Heart left ventricle (tissue), 13 donors: ENCODE results near the gene CABLES2.

ENCODE experiments used
- POLR2A ChIP-seq, 2 donors: fragments of 450-650 bp; IDR thresholded peaks; one replicate each; pipeline ENCODE4 v1.6.1; 2017; ENCODE audit warnings: antibody characterized with exemption in 2 of 2, mild to moderate bottlenecking in 2 of 2, moderate library complexity in 2 of 2
- TF ChIP-seq, protein P1 (sequence below), 12 donors: fragments of 200-600 bp; sonication (generic) in 4 of 12; IDR thresholded peaks; one replicate each; pipeline versions ENCODE4 v1.5.0 to v1.8.0; 2018 to 2022; ENCODE audit warnings: antibody characterized with exemption in 12 of 12, mild to moderate bottlenecking in 5 of 12
- donor health status: ischemic (EF 13 %, LVEDD 7.1; RV severe dilation, severe dysfunction).
- donor health status: DM: no; HTN: yes; CAD: no.
- donor health status: DM: no; HTN: no; CAD: no.
- donor health status: ischemic (EF 25% LVEDD 6.9; RV normal size, moderate dysfunction).
- donor health status: ischemic (EF 25% LVEDD 5.7; RV mildly dilated, moderate dysfunction).
- donor health status: ischemic (EF 35%, LVEDD 5.7; RV mildly dilated, moderate dysfunction).
- donor health status: nonischemic (EF 11% LVEDD 7.7; RV severe dilation, severe dysfunction).
- donor health status: DM: yes; HTN: yes; CAD: no.
- donor health status: PGD.
- donor health status: ischemic (EF 29% LVEDD 5.4; RV normal size, mild dysfunction).
- donor health status: nonischemic (EF 23%, LVEDD 6.1; RV moderate dilation, normal function).

DNA sequence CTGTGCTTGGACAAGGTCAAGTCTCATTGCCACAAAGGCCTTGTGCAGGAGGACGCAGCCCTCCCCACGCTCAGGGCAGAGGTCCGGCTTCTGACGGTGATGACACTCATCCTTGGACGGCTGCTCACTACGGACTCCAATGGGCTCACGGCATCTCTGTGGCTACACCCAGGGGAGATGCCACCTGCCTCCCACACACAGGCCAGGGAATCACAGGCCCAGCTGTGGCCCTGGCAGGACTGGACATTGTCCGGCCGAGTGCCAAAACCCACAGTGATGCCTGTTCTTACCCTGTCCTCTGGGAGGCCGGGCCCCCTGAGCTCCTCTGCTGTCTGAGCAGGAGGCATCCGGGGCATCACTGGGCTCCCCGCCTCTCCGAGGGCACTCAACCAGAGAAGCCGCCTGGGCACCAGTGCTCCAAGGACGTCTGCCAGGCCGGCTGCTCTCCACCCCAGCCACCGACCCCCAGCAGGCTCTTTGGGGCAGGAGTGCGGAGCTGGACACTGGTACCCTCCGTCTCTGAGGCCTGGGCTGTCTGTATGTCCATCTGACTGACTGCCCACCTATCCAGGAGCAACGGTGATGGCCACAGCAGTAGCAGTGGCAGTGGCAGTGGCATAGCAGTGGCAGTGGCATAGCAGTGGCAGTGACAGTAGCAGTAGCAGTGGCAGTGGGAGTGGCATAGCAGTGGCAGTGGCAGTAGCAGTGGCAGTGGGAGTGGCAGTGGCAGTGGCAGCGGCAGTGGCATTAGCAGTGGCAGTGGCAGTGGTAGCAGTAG lies 18.4 kb upstream of the CABLES2 start:
- TF ChIP-seq, protein P1, sequence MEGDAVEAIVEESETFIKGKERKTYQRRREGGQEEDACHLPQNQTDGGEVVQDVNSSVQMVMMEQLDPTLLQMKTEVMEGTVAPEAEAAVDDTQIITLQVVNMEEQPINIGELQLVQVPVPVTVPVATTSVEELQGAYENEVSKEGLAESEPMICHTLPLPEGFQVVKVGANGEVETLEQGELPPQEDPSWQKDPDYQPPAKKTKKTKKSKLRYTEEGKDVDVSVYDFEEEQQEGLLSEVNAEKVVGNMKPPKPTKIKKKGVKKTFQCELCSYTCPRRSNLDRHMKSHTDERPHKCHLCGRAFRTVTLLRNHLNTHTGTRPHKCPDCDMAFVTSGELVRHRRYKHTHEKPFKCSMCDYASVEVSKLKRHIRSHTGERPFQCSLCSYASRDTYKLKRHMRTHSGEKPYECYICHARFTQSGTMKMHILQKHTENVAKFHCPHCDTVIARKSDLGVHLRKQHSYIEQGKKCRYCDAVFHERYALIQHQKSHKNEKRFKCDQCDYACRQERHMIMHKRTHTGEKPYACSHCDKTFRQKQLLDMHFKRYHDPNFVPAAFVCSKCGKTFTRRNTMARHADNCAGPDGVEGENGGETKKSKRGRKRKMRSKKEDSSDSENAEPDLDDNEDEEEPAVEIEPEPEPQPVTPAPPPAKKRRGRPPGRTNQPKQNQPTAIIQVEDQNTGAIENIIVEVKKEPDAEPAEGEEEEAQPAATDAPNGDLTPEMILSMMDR (IDR thresholded peaks at IDR 0.05), result no peak
- no peak for TF ChIP-seq POLR2A (IDR thresholded peaks at IDR 0.05)
